ENCODE results near the gene DSCAML1. TPM values are rescaled to one million over a fixed set of nuclear protein-coding genes. Genes with fewer than 3 reads are reported as not detected.

Gene DSCAML1
- total RNA-seq, 1 experiment from 2014 or later, result not detected

DNA sequence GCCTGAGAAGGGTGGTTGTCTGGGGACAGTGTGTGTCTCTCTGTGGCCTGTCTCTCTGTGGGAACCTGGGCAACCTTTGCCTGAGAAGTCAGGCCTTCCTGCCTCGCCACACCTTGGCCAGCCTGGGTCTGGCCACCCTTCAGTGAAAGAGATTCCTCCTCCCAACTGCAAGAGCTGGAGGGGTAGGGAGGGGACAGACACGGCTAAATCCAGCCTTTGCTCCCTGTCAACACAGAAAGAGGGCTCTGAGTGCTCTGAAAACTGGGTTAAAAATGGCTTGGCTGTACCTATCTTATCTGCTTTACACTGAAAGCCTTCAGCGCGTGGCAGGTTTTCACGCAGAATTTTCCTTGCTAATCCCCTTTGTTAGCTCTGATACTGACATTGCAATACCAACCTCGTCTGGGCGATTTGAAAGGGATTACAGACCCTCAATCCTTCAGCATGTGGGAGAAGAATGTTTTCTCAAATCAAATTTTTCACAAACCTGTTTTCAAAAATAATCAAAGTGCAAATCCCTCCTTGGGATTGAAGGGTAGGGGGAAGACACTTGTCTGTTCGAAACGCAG is 163.7 kb downstream of the DSCAML1 start:
- CTCF ChIA-PET, result no interaction called here
- no peak for TF ChIP-seq FOSL1 (IDR thresholded peaks at IDR 0.05; ENCODE audit: low read depth)
- TF ChIP-seq, protein P1, sequence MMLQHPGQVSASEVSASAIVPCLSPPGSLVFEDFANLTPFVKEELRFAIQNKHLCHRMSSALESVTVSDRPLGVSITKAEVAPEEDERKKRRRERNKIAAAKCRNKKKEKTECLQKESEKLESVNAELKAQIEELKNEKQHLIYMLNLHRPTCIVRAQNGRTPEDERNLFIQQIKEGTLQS (IDR thresholded peaks at IDR 0.05), result no peak
- TF ChIP-seq YY1 (IDR thresholded peaks at IDR 0.05; ENCODE audit: extremely low read depth, insufficient replicate concordance, low read depth, low read length), result no peak
- TF ChIP-seq, protein P2, sequence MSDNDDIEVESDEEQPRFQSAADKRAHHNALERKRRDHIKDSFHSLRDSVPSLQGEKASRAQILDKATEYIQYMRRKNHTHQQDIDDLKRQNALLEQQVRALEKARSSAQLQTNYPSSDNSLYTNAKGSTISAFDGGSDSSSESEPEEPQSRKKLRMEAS (IDR thresholded peaks at IDR 0.05), result no peak
- TF ChIP-seq, protein P3, sequence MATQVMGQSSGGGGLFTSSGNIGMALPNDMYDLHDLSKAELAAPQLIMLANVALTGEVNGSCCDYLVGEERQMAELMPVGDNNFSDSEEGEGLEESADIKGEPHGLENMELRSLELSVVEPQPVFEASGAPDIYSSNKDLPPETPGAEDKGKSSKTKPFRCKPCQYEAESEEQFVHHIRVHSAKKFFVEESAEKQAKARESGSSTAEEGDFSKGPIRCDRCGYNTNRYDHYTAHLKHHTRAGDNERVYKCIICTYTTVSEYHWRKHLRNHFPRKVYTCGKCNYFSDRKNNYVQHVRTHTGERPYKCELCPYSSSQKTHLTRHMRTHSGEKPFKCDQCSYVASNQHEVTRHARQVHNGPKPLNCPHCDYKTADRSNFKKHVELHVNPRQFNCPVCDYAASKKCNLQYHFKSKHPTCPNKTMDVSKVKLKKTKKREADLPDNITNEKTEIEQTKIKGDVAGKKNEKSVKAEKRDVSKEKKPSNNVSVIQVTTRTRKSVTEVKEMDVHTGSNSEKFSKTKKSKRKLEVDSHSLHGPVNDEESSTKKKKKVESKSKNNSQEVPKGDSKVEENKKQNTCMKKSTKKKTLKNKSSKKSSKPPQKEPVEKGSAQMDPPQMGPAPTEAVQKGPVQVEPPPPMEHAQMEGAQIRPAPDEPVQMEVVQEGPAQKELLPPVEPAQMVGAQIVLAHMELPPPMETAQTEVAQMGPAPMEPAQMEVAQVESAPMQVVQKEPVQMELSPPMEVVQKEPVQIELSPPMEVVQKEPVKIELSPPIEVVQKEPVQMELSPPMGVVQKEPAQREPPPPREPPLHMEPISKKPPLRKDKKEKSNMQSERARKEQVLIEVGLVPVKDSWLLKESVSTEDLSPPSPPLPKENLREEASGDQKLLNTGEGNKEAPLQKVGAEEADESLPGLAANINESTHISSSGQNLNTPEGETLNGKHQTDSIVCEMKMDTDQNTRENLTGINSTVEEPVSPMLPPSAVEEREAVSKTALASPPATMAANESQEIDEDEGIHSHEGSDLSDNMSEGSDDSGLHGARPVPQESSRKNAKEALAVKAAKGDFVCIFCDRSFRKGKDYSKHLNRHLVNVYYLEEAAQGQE (IDR thresholded peaks at IDR 0.05; ENCODE audit: low read depth), result no peak
- intact Hi-C loops (cut with micrococcal nuclease), result no loop called here
- no peaks in the 10 kb centered on the region for H3K9me3 ChIP-seq (ENCODE audit: control insufficient read depth in 1 of 2, insufficient read depth in 1 of 2, low read depth in 1 of 2, low read length in 2 of 2)
- no peaks in the 10 kb centered on the region for H3K4me1 ChIP-seq (ENCODE audit: control insufficient read depth in 1 of 2, insufficient read depth in 2 of 2, low read length in 2 of 2)
- no peak overlapping the region for H3K27ac ChIP-seq (ENCODE audit: low read depth, low read length)
- RAD21 ChIA-PET (ENCODE audit: low non-redundant PET in 1 of 2, low total read pairs in 2 of 2, uncharacterized antibody in 2 of 2, unreplicated experiment in 2 of 2), result no interaction called here
- H2AFZ ChIP-seq (ENCODE audit: low read depth, low read length, poor library complexity, severe bottlenecking), result no peak overlapping the region
- BruUV-seq (replicated peaks), result no TSS peak
- no peak overlapping the region for H3K9ac ChIP-seq (ENCODE audit: low read length)
- H3K36me3 ChIP-seq (ENCODE audit: control insufficient read depth in 1 of 2, insufficient read depth in 2 of 2, low read length in 2 of 2), result no peaks in the 10 kb centered on the region
- POLR2A ChIA-PET, result no interaction called here
- no peak for DNase-seq (ENCODE audit: low read depth, low spot score)
- no peak for ATAC-seq
- no peaks in the 10 kb centered on the region for H4K20me1 ChIP-seq (ENCODE audit: insufficient read depth)
- H3K4me3 ChIP-seq (replicated peaks in 1 of 2; ENCODE audit: low read depth in 1 of 2, low read length in 2 of 2), result no peak overlapping the region
- no peak overlapping the region for H3K4me2 ChIP-seq (ENCODE audit: low read length)
- peaks cover 23% of the 10 kb centered on the region for H3K27me3 ChIP-seq (ENCODE audit: insufficient read depth, low read length)
- no peaks in the 10 kb centered on the region for H3K79me2 ChIP-seq (ENCODE audit: insufficient read depth, low read length)
- no peaks in the 10 kb centered on the region for H3K9me2 ChIP-seq (ENCODE audit: insufficient read depth)

All from HCT116 (cell line).